Mammary epithelial cell (primary cell): ENCODE results near the gene SDCCAG8.

Source experiments
- CTCF ChIP-seq, 2 donors: IDR thresholded peaks in 1 of 2; conservative IDR thresholded peaks in 1 of 2; 2 replicates each; pipeline ENCODE4 v1.5.1; 2011 to 2012; ENCODE audit warnings: inconsistent platforms in 2 of 2, low read length in 2 of 2, mild to moderate bottlenecking in 2 of 2, control low read depth in 1 of 2, low read depth in 1 of 2; ENCODE audit not compliant: insufficient read depth in 1 of 2; ENCODE audit errors: extremely low read depth in 1 of 2
- EZH2 ChIP-seq: IDR thresholded peaks from 2 replicates; pipeline ENCODE4 v1.6.1; 2012; ENCODE audit warnings: low read length, inconsistent platforms, borderline replicate concordance

- TF ChIP-seq CTCF (conservative IDR thresholded peaks at IDR 0.05 in 1 of 2, IDR thresholded peaks at IDR 0.05 in 1 of 2; ENCODE audit: extremely low read depth in 1 of 2, insufficient read depth in 1 of 2, low read depth in 1 of 2, low read length in 2 of 2) = no peak
- no peak for TF ChIP-seq EZH2
Measured at GRCh38 chr1:243477731-243478290, 222.0 kb downstream of the SDCCAG8 start.
